Upper lobe of right lung (tissue), 1 donor: Measurements from ENCODE around the gene SGO2. TPM values are rescaled to one million over a fixed set of nuclear protein-coding genes. Genes with fewer than 3 reads are reported as not detected.

ENCODE experiments used
- ATAC-seq: fragments of 200-7000 bp; cut with Tn5 transposase; one replicate; pipeline ENCODE4 v1.9.1; 2020; ENCODE audit warnings: mild to moderate bottlenecking, moderate library complexity
- DNase-seq: peaks from one replicate; pipeline ENCODE4 v3.0.0-alpha.2; 2020
- H3K27ac ChIP-seq: fragments of 200-600 bp; one replicate; pipeline ENCODE4 v1.8.0; 2022
- H3K27me3 ChIP-seq: fragments of 200-600 bp; one replicate; pipeline ENCODE4 v1.8.0; 2022; ENCODE audit warnings: mild to moderate bottlenecking
- H3K36me3 ChIP-seq: fragments of 200-600 bp; one replicate; pipeline ENCODE4 v1.8.0; 2022
- H3K4me1 ChIP-seq: fragments of 200-600 bp; one replicate; pipeline ENCODE4 v1.8.0; 2022
- H3K4me3 ChIP-seq: fragments of 200-600 bp; one replicate; pipeline ENCODE4 v1.8.0; 2022; ENCODE audit warnings: mild to moderate bottlenecking
- H3K9me3 ChIP-seq: fragments of 200-600 bp; one replicate; pipeline ENCODE4 v1.8.0; 2022
- intact Hi-C: fragments of 100-400 bp; cut with DNase I; formaldehyde crosslinking; loops from one replicate; pipeline ENCODE4 v1.11.0; 2022
- total RNA-seq: library from RNA; stranded (reverse); fragmentation: NEBNext Ultra II Directional; extraction: Animal tissue kit (Norgen Biotek cat#: 25700); gene quantifications from one replicate; pipeline ENCODE4 v1.2.1, GENCODE V29; 2021
- TF ChIP-seq, protein P1 (sequence below): fragments of 200-600 bp; IDR thresholded peaks from one replicate; pipeline ENCODE4 v1.8.0; 2022; ENCODE audit warnings: antibody characterized with exemption
- donor health status: DM: no; HTN: yes; CAD: no; lungs with severe emphysema.

The SGO2 gene
- total RNA-seq, 1 donor from 2014 or later, result 2.1 TPM

- ATAC-seq, result peak; percentile 89
- H3K4me1 ChIP-seq, result no peaks in the 10 kb centered on the region
- intact Hi-C loops, result no loop called here
- no peak overlapping the region for H3K4me3 ChIP-seq
- H3K9me3 ChIP-seq, result no peaks in the 10 kb centered on the region
- H3K36me3 ChIP-seq, result no peaks in the 10 kb centered on the region
- DNase-seq, result peak; percentile 84
- H3K27me3 ChIP-seq, result no peaks in the 10 kb centered on the region
- TF ChIP-seq, protein P1, sequence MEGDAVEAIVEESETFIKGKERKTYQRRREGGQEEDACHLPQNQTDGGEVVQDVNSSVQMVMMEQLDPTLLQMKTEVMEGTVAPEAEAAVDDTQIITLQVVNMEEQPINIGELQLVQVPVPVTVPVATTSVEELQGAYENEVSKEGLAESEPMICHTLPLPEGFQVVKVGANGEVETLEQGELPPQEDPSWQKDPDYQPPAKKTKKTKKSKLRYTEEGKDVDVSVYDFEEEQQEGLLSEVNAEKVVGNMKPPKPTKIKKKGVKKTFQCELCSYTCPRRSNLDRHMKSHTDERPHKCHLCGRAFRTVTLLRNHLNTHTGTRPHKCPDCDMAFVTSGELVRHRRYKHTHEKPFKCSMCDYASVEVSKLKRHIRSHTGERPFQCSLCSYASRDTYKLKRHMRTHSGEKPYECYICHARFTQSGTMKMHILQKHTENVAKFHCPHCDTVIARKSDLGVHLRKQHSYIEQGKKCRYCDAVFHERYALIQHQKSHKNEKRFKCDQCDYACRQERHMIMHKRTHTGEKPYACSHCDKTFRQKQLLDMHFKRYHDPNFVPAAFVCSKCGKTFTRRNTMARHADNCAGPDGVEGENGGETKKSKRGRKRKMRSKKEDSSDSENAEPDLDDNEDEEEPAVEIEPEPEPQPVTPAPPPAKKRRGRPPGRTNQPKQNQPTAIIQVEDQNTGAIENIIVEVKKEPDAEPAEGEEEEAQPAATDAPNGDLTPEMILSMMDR, result peak; percentile 48
- H3K27ac ChIP-seq, result no peak overlapping the region
Measured at GRCh38 chr2:200483729-200484198, 42.2 kb upstream of the SGO2 start.

DNA sequence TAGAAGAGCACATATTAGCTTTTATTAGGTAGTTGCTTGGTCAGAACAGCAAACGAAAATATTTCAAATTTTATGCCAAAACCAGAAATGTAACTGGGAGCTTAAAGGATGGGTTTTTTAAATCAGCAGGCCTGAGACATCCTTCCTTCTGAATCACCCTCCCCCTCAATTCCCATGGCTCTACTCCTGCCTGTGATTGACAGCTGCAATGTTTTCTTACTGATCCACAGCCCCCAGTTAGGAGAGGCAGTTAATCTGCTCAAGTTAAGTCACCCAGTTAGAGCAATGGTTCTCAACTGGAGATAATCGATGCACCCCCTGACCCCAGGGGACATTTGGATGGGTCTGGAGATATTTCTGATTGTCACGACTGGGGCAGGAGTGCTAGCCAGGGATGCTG, 41.1 kb upstream of the SGO2 start:
- intact Hi-C loops, result no loop called here
- Histone ChIP-seq H3K27ac (no peak overlapping the region), H3K4me1 (no peaks in the 10 kb centered on the region), H3K9me3 (no peaks in the 10 kb centered on the region), H3K4me3 (no peak overlapping the region), H3K36me3 (peaks cover 10% of the 10 kb centered on the region), H3K27me3 (no peaks in the 10 kb centered on the region)
- ATAC-seq, result no peak
- no peak for DNase-seq
- TF ChIP-seq, protein P1, result no peak

GRCh38 chr2:200486529-200486928, 39.5 kb upstream of the SGO2 start:
- DNase-seq, result no peak
- Histone ChIP-seq H3K9me3 (no peaks in the 10 kb centered on the region), H3K4me1 (no peaks in the 10 kb centered on the region), H3K36me3 (peaks cover 25% of the 10 kb centered on the region), H3K27ac (no peak overlapping the region), H3K27me3 (no peaks in the 10 kb centered on the region), H3K4me3 (no peak overlapping the region)
- intact Hi-C loops, result no loop called here
- ATAC-seq, result no peak
- TF ChIP-seq, protein P1, result no peak

DNA sequence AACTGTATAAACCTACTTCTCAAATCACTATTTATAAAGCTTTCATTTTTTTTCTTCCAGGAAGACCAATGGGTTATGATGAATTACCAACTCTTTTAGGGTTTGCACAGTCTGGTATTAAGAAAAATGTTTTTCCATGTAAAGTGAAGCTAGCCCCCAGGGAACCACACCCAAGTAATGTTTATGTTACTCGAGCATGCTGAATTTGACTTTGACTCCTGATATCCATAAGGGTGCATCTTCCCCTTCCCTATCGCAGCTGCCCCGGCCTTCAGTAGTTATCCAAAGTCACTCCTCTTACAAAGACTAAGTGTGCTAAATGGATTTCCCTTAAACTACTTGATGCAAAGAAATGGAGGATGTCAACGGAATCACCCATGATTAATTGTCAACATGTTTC, 37.8 kb upstream of the SGO2 start:
- intact Hi-C loops, result no loop called here

GRCh38 chr2:200490001-200490400, 36.0 kb upstream of the SGO2 start:
- H3K4me1 ChIP-seq, result no peaks in the 10 kb centered on the region
- ATAC-seq (no peak), DNase-seq (no peak)
- intact Hi-C loops, result no loop called here
- peaks cover 52% of the 10 kb centered on the region for H3K36me3 ChIP-seq
- H3K9me3 ChIP-seq, result no peaks in the 10 kb centered on the region
- no peak overlapping the region for H3K4me3 ChIP-seq
- TF ChIP-seq, protein P1, result no peak
- H3K27ac ChIP-seq, result no peak overlapping the region
- H3K27me3 ChIP-seq, result no peaks in the 10 kb centered on the region

More for the DNA sequence above, 37.8 kb upstream of the SGO2 start:
- Histone ChIP-seq H3K27me3 (no peaks in the 10 kb centered on the region), H3K36me3 (peaks cover 41% of the 10 kb centered on the region), H3K9me3 (no peaks in the 10 kb centered on the region), H3K4me1 (no peaks in the 10 kb centered on the region), H3K27ac (no peak overlapping the region), H3K4me3 (no peak overlapping the region)
- TF ChIP-seq, protein P1, result no peak
- no peak for DNase-seq
- no peak for ATAC-seq

- H3K27ac ChIP-seq, result no peak overlapping the region
- H3K27me3 ChIP-seq, result no peaks in the 10 kb centered on the region
- peaks cover 76% of the 10 kb centered on the region for H3K36me3 ChIP-seq
- intact Hi-C loops, result no loop called here
- H3K4me1 ChIP-seq, result no peaks in the 10 kb centered on the region
- TF ChIP-seq, protein P1, result no peak
- ATAC-seq, result no peak
- no peak overlapping the region for H3K4me3 ChIP-seq
- H3K9me3 ChIP-seq, result no peaks in the 10 kb centered on the region
- no peak for DNase-seq
Measured at GRCh38 chr2:200492656-200493055, 33.4 kb upstream of the SGO2 start.
